GM13976 (cell line): ENCODE results near the gene VRTN.

Source experiments
- DNase-seq: peaks from one replicate; pipeline ENCODE4 v3.0.0; 2012; ENCODE audit warnings: low spot score
- CTCF ChIP-seq: IDR thresholded peaks from 2 replicates; pipeline ENCODE4 v1.5.1; 2012; ENCODE audit warnings: borderline replicate concordance, mild to moderate bottlenecking; ENCODE audit not compliant: insufficient read depth; ENCODE audit errors: extremely low read depth, missing control alignments, control extremely low read depth
- in situ Hi-C: fragments of 300-500 bp; cut with MboI; formaldehyde crosslinking; loops from one replicate; pipeline ENCODE4 v1.12.0; 2022; ENCODE audit warnings: low sequenced_read_pairs, mixed read lengths, inconsistent platforms; ENCODE audit not compliant: unreplicated experiment

Gene VRTN

GRCh38 chr14:74348241-74348734 lies at the start of gene VRTN:
Gene VRTN, plus strand, starts transcription at chr14:74348471. Its CDS starts 8,313 bp downstream, at chr14:74356784.
- no peak for TF ChIP-seq CTCF
- no peak for DNase-seq
- in situ Hi-C loops, result loop anchor here (25.0 kb wide), 1 partner anchor 464 kb away; no protein-coding TSS in a partner anchor

GRCh38 chr14:74299061-74299545 lies 49.2 kb upstream of the VRTN start:
- in situ Hi-C loops, result no loop called here
- no peak for DNase-seq
- TF ChIP-seq CTCF, result no peak

GRCh38 chr14:74301594-74302151 lies 46.6 kb upstream of the VRTN start:
- in situ Hi-C loops, result no loop called here
- no peak for DNase-seq
- no peak for TF ChIP-seq CTCF

GRCh38 chr14:74302152-74302628 lies 46.1 kb upstream of the VRTN start:
- DNase-seq, result peak; percentile 75
- in situ Hi-C loops, result no loop called here
- TF ChIP-seq CTCF, result no peak

GRCh38 chr14:74302634-74303569 lies 45.4 kb upstream of the VRTN start, which contains the start of gene ABCD4:
Gene ABCD4, minus strand, starts transcription at chr14:74302934. Its CDS starts 22 bp downstream, at chr14:74302912.
- in situ Hi-C loops, result no loop called here
- peak; percentile 92 for DNase-seq
- TF ChIP-seq CTCF, result peak; percentile 65

- no peak for DNase-seq
- TF ChIP-seq CTCF, result no peak
These were observed 39.6 kb upstream of the VRTN start for GRCh38 chr14:74308695-74309094.

More at GRCh38 chr14:74308695-74309094, 39.6 kb upstream of the VRTN start:
- in situ Hi-C loops, result no loop called here
